Subcutaneous adipose tissue (tissue), 4 donors: Measurements from ENCODE around the gene CPHXL2. TPM values are rescaled to one million over a fixed set of nuclear protein-coding genes. Genes with fewer than 3 reads are reported as not detected.

Experiments
- total RNA-seq, 4 donors: library from RNA; depleted of rRNA; stranded (reverse); fragments of >200 nt; gene quantifications; one replicate each; pipeline ENCODE4 v1.1.0, GENCODE V29; 2016
- TF ChIP-seq, protein P1 (sequence below): fragments of 450-650 bp; IDR thresholded peaks from one replicate; pipeline ENCODE4 v1.5.1; 2016; ENCODE audit warnings: low read depth, mild to moderate bottlenecking, control low read depth, antibody characterized with exemption, moderate library complexity

CPHXL2 gene
- total RNA-seq, 4 donors from 2014 or later = not detected

DNA sequence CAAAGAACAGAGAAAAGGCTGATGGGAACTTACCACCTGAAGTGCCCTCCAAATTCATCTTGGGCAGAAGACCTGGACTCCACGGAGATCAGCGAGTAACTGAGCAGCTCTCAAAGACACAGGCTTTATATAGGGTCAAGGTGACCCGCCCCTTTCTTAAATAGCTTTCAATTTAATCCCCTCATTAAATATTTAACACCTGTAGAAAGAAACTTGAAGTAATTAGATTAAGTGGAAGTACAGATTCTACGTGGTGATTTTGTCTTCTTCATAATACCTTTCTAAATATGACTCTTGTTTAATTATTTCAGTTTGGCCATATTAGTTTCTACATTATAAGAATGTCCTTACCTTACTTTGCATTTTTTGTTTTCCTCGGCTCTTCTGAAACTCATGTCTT, 24.6 kb upstream of the CPHXL2 start, which contains the start of gene DUXB:
DUXB (minus strand) TSS at position 101 of the 400 bp plus-strand sequence; CDS start at position 58, 43 bp downstream.
- TF ChIP-seq, protein P1, sequence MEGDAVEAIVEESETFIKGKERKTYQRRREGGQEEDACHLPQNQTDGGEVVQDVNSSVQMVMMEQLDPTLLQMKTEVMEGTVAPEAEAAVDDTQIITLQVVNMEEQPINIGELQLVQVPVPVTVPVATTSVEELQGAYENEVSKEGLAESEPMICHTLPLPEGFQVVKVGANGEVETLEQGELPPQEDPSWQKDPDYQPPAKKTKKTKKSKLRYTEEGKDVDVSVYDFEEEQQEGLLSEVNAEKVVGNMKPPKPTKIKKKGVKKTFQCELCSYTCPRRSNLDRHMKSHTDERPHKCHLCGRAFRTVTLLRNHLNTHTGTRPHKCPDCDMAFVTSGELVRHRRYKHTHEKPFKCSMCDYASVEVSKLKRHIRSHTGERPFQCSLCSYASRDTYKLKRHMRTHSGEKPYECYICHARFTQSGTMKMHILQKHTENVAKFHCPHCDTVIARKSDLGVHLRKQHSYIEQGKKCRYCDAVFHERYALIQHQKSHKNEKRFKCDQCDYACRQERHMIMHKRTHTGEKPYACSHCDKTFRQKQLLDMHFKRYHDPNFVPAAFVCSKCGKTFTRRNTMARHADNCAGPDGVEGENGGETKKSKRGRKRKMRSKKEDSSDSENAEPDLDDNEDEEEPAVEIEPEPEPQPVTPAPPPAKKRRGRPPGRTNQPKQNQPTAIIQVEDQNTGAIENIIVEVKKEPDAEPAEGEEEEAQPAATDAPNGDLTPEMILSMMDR = no peak

DNA sequence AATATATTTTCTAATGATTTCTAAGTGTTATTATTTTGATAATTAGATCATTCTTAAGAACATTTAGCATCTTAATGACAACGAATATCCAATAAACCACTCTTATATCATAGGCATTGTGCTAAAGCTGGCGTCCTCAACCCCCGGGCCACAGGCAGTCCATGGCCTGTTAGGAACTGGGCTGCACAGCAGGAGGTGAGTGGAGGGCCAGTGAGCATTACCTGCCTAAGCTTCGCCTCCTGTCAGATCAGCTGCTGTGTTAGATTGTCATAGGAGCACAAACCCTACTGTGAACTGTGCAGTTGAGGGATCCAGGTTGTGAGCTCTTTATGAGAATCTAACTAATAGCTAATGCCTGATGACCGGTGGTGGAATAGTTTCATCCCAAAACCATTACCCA, 20.8 kb upstream of the CPHXL2 start:
- TF ChIP-seq, protein P1 = no peak

DNA sequence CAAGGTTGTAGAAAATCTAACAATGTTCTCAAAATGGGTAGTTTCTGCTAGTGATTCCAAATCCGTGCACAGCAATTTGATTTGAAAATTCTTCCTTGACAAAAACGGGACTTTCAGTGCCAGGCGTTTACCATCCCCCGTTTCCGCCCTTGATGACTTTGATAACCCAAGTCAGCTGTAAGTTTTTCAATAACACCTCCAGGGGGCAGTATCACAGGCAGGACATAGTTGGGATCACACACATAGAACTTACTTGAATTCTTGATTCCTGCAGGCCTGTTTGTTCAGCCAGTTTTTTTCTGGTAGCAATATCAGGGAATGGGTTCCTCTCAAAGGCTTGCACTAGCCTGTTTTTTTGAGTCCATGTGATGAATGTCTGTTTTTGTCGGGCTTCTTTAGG, 18.9 kb upstream of the CPHXL2 start:
- TF ChIP-seq, protein P1 = no peak

DNA sequence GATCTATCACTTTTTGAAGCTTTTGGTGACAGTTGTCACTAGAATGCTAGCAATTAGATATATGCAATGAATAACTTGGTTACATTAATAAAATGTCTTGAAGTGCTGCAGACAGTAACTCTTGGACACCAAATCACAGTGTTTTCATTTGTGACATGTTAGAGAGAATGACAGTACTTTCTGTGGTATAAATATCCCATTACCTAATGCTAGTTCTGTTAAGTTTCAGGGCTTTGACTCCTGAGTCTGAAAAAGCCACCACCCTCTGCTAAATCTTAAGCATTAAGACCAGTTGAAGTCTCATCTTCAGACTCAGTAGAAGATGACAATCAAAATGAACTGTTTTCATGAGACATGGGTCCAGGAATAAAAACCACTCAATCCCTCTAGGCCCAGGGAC, 10.6 kb upstream of the CPHXL2 start:
- TF ChIP-seq, protein P1 = no peak

DNA sequence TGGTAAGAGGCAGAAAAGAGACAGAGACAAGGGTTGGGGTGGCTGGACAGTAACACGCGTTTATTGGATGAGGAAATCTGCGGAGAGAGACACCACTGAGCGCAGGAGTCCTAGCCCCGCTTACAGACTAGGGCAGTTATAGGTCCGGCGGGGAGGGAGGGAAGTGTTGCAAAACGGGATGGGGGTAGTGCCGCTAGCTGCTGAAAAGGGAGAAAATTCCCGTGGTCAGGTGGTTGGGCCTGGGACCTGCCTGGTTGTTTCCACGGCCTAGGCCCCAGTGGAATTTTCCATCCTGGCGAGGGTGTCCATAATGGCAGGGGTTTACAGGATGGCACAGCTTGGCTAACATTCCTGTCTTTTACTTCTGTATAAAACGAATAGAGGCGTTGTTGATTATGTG, 5.5 kb upstream of the CPHXL2 start:
- TF ChIP-seq, protein P1 = no peak

DNA sequence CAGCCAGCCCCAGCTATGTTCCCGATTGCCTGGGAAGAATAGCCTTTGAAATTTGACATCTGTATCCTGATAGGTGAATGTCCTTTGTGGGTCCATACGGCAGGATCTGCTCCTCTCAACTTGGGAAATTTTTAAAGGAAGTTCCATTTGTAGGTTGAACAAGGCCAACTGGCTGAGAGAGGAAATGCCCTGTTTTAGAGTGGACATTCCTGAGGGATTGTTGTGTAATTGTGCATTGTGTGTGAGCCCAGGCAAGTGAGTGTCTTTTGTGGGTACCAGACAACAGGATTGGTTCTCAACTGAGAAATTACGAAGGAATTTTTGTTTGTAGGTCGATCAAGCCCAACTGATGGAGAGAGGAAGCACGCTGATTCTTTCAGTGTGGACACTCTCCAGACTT, 2.6 kb upstream of the CPHXL2 start:
- TF ChIP-seq, protein P1 = no peak

DNA sequence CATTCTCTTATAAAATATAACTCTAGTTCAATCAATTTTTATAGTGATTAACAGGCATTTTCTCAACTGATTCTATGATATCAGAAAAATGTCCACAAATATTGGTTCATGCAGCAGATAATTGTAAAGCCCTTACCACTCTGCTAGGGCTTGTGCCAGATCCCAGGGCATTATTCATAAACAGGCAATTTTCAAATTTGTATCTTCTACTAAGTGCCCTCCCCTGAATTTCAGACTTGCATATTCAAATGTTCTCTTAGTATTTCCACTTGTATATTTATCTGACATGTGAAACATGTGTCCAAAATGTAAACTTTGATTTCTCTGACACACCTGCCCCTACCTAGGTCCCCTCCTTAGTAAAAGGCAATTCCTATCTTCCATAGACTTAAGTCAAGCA, 9.3 kb downstream of the CPHXL2 start:
- TF ChIP-seq, protein P1 = no peak
